GM12892 (cell line): ENCODE data around the gene SOBP.

Experiments used
- DNase-seq: peaks from one replicate; pipeline ENCODE4 v3.0.0; 2011; ENCODE audit not compliant: insufficient read length
- FAIRE-seq: peaks from 2 replicates; lab custom pipeline; 2011; peaks lifted over from hg19 to GRCh38; lab: Jason Lieb, UNC
- POLR2A ChIP-seq: IDR thresholded peaks from 2 replicates; pipeline ENCODE4 v1.6.1; 2011; ENCODE audit warnings: low read depth, low read length, control low read depth
- POLR2AphosphoS5 ChIP-seq: IDR thresholded peaks from 2 replicates; pipeline ENCODE4 v1.6.1; 2011; ENCODE audit warnings: low read depth, low read length, control low read depth
- TAF1 ChIP-seq: IDR thresholded peaks from 2 replicates; pipeline ENCODE4 v1.6.1; 2011; ENCODE audit warnings: low read depth, mild to moderate bottlenecking, control low read depth, low read length, borderline replicate concordance

Gene SOBP

GRCh38 chr6:107490566-107491137 lies 735 bp downstream of the SOBP start:
- FAIRE-seq (no peak), DNase-seq (peak; percentile 17)
- TF ChIP-seq TAF1 (no peak), POLR2AphosphoS5 (no peak), POLR2A (no peak)

GRCh38 chr6:107491138-107491609 lies 1.3 kb downstream of the SOBP start:
- DNase-seq = peak; percentile 14
- no peak for FAIRE-seq
- no peak for TF ChIP-seq POLR2A
- TF ChIP-seq POLR2AphosphoS5 = no peak
- no peak for TF ChIP-seq TAF1

GRCh38 chr6:107491760-107492660 lies 2.1 kb downstream of the SOBP start:
- FAIRE-seq (no peak), DNase-seq (no peak)
- no peak for TF ChIP-seq POLR2AphosphoS5
- no peak for TF ChIP-seq POLR2A
- no peak for TF ChIP-seq TAF1

- FAIRE-seq = no peak
- no peak for DNase-seq
- no peak for TF ChIP-seq POLR2AphosphoS5
- TF ChIP-seq POLR2A = no peak
- no peak for TF ChIP-seq TAF1
Observed at GRCh38 chr6:107493158-107494057, 3.5 kb downstream of the SOBP start.

GRCh38 chr6:107495196-107495643 lies 5.3 kb downstream of the SOBP start:
- FAIRE-seq (no peak), DNase-seq (no peak)
- TF ChIP-seq POLR2A = no peak
- TF ChIP-seq POLR2AphosphoS5 = no peak
- no peak for TF ChIP-seq TAF1

- DNase-seq (no peak), FAIRE-seq (no peak)
- no peak for TF ChIP-seq POLR2AphosphoS5
- no peak for TF ChIP-seq POLR2A
- no peak for TF ChIP-seq TAF1
Observed at GRCh38 chr6:107495971-107496370, 6.1 kb downstream of the SOBP start.

GRCh38 chr6:107496892-107497684 lies 7.2 kb downstream of the SOBP start:
- DNase-seq (no peak), FAIRE-seq (no peak)
- TF ChIP-seq POLR2A = no peak
- TF ChIP-seq POLR2AphosphoS5 = no peak
- TF ChIP-seq TAF1 = no peak

GRCh38 chr6:107504270-107505026 lies 14.5 kb downstream of the SOBP start:
- FAIRE-seq = no peak
- no peak for TF ChIP-seq TAF1
- TF ChIP-seq POLR2A = no peak
- TF ChIP-seq POLR2AphosphoS5 = no peak
- no peak for DNase-seq

- FAIRE-seq (no peak), DNase-seq (no peak)
- TF ChIP-seq POLR2A = no peak
- TF ChIP-seq TAF1 = no peak
Observed at GRCh38 chr6:107506145-107506544, 16.2 kb downstream of the SOBP start.

- DNase-seq (no peak), FAIRE-seq (no peak)
- TF ChIP-seq TAF1 (no peak), POLR2AphosphoS5 (no peak), POLR2A (no peak)
Observed at GRCh38 chr6:107509506-107509905, 19.6 kb downstream of the SOBP start.
